ENCODE data around the gene DCP1B.

The DCP1B gene

GRCh38 chr12:1935700-1936378 lies 68.4 kb downstream of the DCP1B start:
- no peak for TF ChIP-seq CTCF (IDR thresholded peaks at IDR 0.05; ENCODE audit: insufficient read depth, low read depth, low read length, missing control alignments)
- H3K4me3 ChIP-seq (ENCODE audit: low read depth, low read length), result no peak overlapping the region
- DNase-seq (ENCODE audit: low read depth), result no peak

DNA sequence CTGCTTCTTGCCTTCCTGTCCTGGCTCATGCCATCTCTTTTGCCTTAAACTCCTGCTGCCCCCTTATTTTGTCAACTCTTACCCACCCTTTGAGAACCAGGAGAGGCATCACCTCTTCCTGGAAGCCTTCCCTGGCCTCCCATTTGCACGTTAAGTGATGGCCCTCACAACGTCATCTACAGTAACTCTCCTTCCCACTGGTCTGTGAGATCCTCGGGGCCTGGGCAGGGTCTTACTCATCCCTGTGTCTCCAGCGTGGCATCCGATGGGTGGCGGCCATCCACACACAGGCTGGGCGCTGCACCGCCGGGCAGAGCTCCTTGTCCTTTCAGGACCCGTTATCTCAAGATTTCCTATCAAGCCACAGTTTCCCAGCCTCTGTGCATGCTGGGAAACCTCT lies 69.0 kb downstream of the DCP1B start:
- H3K4me3 ChIP-seq (ENCODE audit: low read depth, low read length), result no peak overlapping the region
- TF ChIP-seq CTCF (IDR thresholded peaks at IDR 0.05; ENCODE audit: insufficient read depth, low read depth, low read length, missing control alignments), result no peak
- no peak for DNase-seq (ENCODE audit: low read depth)

GRCh38 chr12:1934831-1935230 lies 69.4 kb downstream of the DCP1B start:
- no peak overlapping the region for H3K4me3 ChIP-seq (ENCODE audit: low read depth, low read length)
- TF ChIP-seq CTCF (IDR thresholded peaks at IDR 0.05; ENCODE audit: insufficient read depth, low read depth, low read length, missing control alignments), result no peak
- no peak for DNase-seq (ENCODE audit: low read depth)

DNA sequence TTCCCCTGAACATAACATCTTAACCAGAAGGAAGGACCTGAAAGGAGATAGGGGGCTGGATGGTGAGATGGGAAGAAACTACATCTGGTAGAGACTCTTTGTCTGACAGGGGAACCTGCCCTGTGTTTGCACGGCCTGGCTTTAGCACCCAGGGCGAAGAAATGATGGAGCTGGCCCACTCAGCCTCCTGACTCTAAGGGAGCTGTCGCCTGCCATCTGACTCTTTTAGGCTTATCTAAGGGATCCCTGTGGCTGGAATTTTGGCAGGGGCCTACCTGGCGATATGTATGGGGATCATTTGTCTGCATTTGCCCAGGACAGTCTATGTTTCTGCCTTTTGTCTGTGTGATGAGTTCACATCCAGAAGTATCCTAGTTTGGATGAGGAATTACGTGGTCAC lies 70.2 kb downstream of the DCP1B start:
- no peak for TF ChIP-seq CTCF (IDR thresholded peaks at IDR 0.05; ENCODE audit: insufficient read depth, low read depth, low read length, missing control alignments)
- no peak overlapping the region for H3K4me3 ChIP-seq (ENCODE audit: low read depth, low read length)
- no peak for DNase-seq (ENCODE audit: low read depth)

DNA sequence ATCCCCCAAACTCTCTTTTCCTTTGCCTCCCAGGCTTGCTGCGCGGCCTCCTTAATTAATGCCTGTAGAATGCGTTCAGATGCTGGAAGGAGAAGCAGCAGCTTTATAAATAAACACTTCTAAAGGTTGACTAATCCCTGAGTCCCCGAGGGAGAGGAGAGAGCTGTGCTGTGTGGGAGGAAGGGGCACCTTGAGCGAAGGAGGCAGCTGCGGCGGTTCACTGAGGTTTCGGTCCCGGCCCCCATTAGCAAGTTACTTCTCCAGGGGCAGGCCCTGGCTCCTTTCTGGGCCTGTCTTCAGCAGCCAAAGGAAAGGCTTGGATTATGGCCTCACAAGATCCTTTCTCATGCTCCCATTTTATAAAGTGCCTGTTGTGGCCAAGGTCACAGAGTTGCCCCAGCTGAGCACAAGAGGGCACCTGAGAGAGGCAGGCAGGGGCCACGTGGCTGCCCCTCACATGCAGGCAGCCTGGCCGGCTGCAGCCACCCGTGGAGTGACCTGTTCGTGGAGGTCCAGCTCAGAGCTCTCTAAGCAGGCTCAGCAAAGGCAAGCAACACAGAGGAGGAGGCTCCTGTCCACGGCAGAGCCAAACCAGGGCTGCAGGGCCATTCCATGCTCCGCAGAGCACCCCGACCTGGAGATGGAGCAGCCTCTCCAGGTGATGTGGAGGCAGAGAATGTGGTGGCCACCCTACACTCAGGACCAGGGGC lies 70.8 kb downstream of the DCP1B start:
- peak; percentile 63 for DNase-seq (ENCODE audit: low read depth)
- no peak overlapping the region for H3K4me3 ChIP-seq (ENCODE audit: low read depth, low read length)
- no peak for TF ChIP-seq CTCF (IDR thresholded peaks at IDR 0.05; ENCODE audit: insufficient read depth, low read depth, low read length, missing control alignments)

GRCh38 chr12:1932264-1932777 lies 71.9 kb downstream of the DCP1B start:
- no peak for TF ChIP-seq CTCF (IDR thresholded peaks at IDR 0.05; ENCODE audit: insufficient read depth, low read depth, low read length, missing control alignments)
- peak; percentile 16 for DNase-seq (ENCODE audit: low read depth)
- no peak overlapping the region for H3K4me3 ChIP-seq (ENCODE audit: low read depth, low read length)

All from GM12865 (cell line).